ENCODE data around the gene RPA1. TPM values are rescaled to one million over a fixed set of nuclear protein-coding genes. Genes with fewer than 3 reads are reported as not detected.

The RPA1 gene
- total RNA-seq = 11.3 and 17.1 TPM in 2 replicates

GRCh38 chr17:1829592-1830257 is at the start of gene RPA1, which contains the start of gene SMYD4:
Gene RPA1, plus strand, starts transcription at chr17:1830005. Its CDS starts 89 bp downstream, at chr17:1830094.
Gene SMYD4, minus strand, starts transcription at chr17:1829902. Its CDS starts 1,908 bp downstream, at chr17:1827994.

Other genes with a start within 250 kb of the RPA1 start
- 1.3 and 2.7 TPM in 2 replicates for gene SLC43A2, start 201.2 kb upstream of the RPA1 start, total RNA-seq
- gene SCARF1, start 184.3 kb upstream of the RPA1 start, total RNA-seq = 0.21 and 0.48 TPM in 2 replicates
- gene RILP, start 180.1 kb upstream of the RPA1 start, total RNA-seq = 6.7 and 9.8 TPM in 2 replicates
- gene PRPF8, start 145.1 kb upstream of the RPA1 start, total RNA-seq = 63.6 and 82.3 TPM in 2 replicates
- 4.7 and 6.0 TPM in 2 replicates for gene TLCD2, start 119.6 kb upstream of the RPA1 start, total RNA-seq
- 22.0 and 24.6 TPM in 2 replicates for gene WDR81, start 105.3 kb upstream of the RPA1 start, total RNA-seq
- gene SERPINF2, start 87.1 kb upstream of the RPA1 start, total RNA-seq = 2.2 and 4.0 TPM in 2 replicates
- 106 and 135 TPM in 2 replicates for gene SERPINF1, start 67.9 kb upstream of the RPA1 start, total RNA-seq
- gene SMYD4, start 103 bp upstream of the RPA1 start, total RNA-seq = 7.0 and 9.4 TPM in 2 replicates
- 0.43 and 0.48 TPM in 2 replicates for gene RTN4RL1, start 195.3 kb downstream of the RPA1 start, total RNA-seq
- 20.5 and 30.7 TPM in 2 replicates for gene DPH1, start 200.1 kb downstream of the RPA1 start, total RNA-seq
- 78.6 and 86.5 TPM in 2 replicates for gene OVCA2, start 212.0 kb downstream of the RPA1 start, total RNA-seq
- 3.0 and 3.6 TPM in 2 replicates for gene HIC1, start 225.1 kb downstream of the RPA1 start, total RNA-seq

Data from tracheal epithelial cell (primary cell).